SK-N-SH treated with all-trans-retinoic acid at 6 μM for 48 hours (cell line): Measurements from ENCODE around the gene EFL1.

ENCODE experiments used
- CREB5 ChIP-seq: fragments of 250-450 bp; sonication (Bioruptor Pico); IDR thresholded peaks from 2 replicates; pipeline ENCODE4 v1.5.1; 2020; ENCODE audit warnings: low read depth, mild to moderate bottlenecking, moderate library complexity
- PATZ1 ChIP-seq: fragments of 250-450 bp; sonication (Bioruptor Pico); IDR thresholded peaks from 2 replicates; pipeline ENCODE4 v1.8.0; 2020; ENCODE audit warnings: mild to moderate bottlenecking, moderate library complexity, borderline replicate concordance
- POU6F1 ChIP-seq: fragments of 250-450 bp; sonication (Bioruptor Pico); IDR thresholded peaks from 2 replicates; pipeline ENCODE4 v1.8.0; 2021; ENCODE audit warnings: low read depth, mild to moderate bottlenecking, moderate library complexity, borderline replicate concordance
- PPARA ChIP-seq: fragments of 250-450 bp; sonication (Bioruptor Pico); IDR thresholded peaks from 2 replicates; pipeline ENCODE4 v1.5.0; 2020; ENCODE audit warnings: mild to moderate bottlenecking, borderline replicate concordance
- SNAI2 ChIP-seq: fragments of 250-450 bp; sonication (Bioruptor Pico); IDR thresholded peaks from 2 replicates; pipeline ENCODE4 v1.5.0; 2020; ENCODE audit warnings: mild to moderate bottlenecking, moderate library complexity
- TOX ChIP-seq: fragments of 250-450 bp; sonication (Bioruptor Pico); IDR thresholded peaks from 2 replicates; pipeline ENCODE4 v1.8.0; 2021; ENCODE audit warnings: mild to moderate bottlenecking, moderate library complexity, borderline replicate concordance
- ZFP3 ChIP-seq: fragments of 250-450 bp; sonication (Bioruptor Pico); IDR thresholded peaks from 2 replicates; pipeline ENCODE4 v1.5.0; 2020; ENCODE audit warnings: mild to moderate bottlenecking, moderate library complexity
- ZFP30 ChIP-seq: fragments of 450-650 bp; formaldehyde crosslinking; IDR thresholded peaks from 2 replicates; pipeline ENCODE4 v1.5.0; 2022; ENCODE audit warnings: mild to moderate bottlenecking, moderate library complexity

GRCh38 chr15:82239685-82240391 is 22.7 kb downstream of the EFL1 start:
- TF ChIP-seq ZFP30 (no peak), ZFP3 (no peak), POU6F1 (CRISPR knock-in tag) (no peak), CREB5 (CRISPR knock-in tag) (no peak), SNAI2 (CRISPR knock-in tag) (no peak), PATZ1 (no peak), TOX (CRISPR knock-in tag) (no peak), PPARA (CRISPR knock-in tag) (no peak)
